Endothelial cell of umbilical vein (primary cell): ENCODE results near the gene EDC3.

Experiments used
- CTCF ChIP-seq, 2 donors: IDR thresholded peaks; 1 replicate in 1 of 2; 2 replicates in 1 of 2; pipeline ENCODE4 v1.5.1; 2011; ENCODE audit warnings: low read length in 2 of 2, mild to moderate bottlenecking in 2 of 2, moderate library complexity in 2 of 2, control low read depth in 1 of 2, inconsistent platforms in 1 of 2, low read depth in 1 of 2; ENCODE audit not compliant: insufficient read depth in 1 of 2; ENCODE audit errors: extremely low read depth in 1 of 2
- EZH2 ChIP-seq: IDR thresholded peaks from 2 replicates; pipeline ENCODE4 v1.6.1; 2012; ENCODE audit warnings: borderline replicate concordance, low read depth, mild to moderate bottlenecking, moderate library complexity, low read length, inconsistent platforms; ENCODE audit not compliant: severe bottlenecking
- GATA2 ChIP-seq: IDR thresholded peaks from 2 replicates; pipeline ENCODE4 v1.7.0; 2011; ENCODE audit warnings: low read depth, mild to moderate bottlenecking, moderate library complexity, mixed read lengths, low read length; ENCODE audit not compliant: insufficient read length, insufficient read depth
- MAX ChIP-seq: IDR thresholded peaks from 2 replicates; pipeline ENCODE4 v1.6.1; 2011; ENCODE audit not compliant: insufficient read depth, insufficient read length
- POLR2A ChIP-seq: IDR thresholded peaks from 2 replicates; pipeline ENCODE4 v1.6.1; 2012; ENCODE audit warnings: low read depth, mild to moderate bottlenecking, control low read depth, low read length
- POLR2AphosphoS5 ChIP-seq: IDR thresholded peaks from 2 replicates; pipeline ENCODE4 v1.6.1; 2012; ENCODE audit warnings: low read depth, mild to moderate bottlenecking, control low read depth, low read length, moderate library complexity; ENCODE audit not compliant: insufficient read depth

GRCh38 chr15:74682954-74683353 lies 12.9 kb downstream of the EDC3 start:
- TF ChIP-seq EZH2 (no peak), CTCF (IDR thresholded peaks at IDR 0.05; ENCODE audit: extremely low read depth in 1 of 2, insufficient read depth in 1 of 2, low read depth in 1 of 2, low read length in 2 of 2) (no peak), POLR2A (no peak), POLR2AphosphoS5 (no peak), GATA2 (no peak), MAX (no peak)
